ENCODE results near the gene MDGA2.

DNA sequence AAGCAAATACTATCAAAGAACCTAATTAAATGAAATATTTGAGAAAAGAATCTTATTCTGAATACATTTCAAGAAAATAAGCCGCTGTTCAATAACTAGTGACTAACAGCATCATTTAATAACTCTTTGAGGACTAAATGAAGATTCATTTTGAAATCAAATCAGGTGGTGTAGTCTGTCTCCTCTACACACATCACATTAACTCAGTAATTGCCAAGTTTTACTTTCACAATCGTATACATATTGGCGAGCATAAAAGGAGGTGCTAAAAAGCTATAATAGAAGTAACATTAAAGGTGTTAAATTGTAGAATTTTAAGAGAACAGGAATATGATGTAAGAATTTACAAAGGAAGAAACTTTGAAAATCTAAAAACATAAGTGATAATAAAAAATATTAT lies 185.1 kb downstream of the MDGA2 start:
- no peak for TF ChIP-seq POLR2AphosphoS5 (IDR thresholded peaks at IDR 0.05)
- TF ChIP-seq, protein P1, sequence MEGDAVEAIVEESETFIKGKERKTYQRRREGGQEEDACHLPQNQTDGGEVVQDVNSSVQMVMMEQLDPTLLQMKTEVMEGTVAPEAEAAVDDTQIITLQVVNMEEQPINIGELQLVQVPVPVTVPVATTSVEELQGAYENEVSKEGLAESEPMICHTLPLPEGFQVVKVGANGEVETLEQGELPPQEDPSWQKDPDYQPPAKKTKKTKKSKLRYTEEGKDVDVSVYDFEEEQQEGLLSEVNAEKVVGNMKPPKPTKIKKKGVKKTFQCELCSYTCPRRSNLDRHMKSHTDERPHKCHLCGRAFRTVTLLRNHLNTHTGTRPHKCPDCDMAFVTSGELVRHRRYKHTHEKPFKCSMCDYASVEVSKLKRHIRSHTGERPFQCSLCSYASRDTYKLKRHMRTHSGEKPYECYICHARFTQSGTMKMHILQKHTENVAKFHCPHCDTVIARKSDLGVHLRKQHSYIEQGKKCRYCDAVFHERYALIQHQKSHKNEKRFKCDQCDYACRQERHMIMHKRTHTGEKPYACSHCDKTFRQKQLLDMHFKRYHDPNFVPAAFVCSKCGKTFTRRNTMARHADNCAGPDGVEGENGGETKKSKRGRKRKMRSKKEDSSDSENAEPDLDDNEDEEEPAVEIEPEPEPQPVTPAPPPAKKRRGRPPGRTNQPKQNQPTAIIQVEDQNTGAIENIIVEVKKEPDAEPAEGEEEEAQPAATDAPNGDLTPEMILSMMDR (IDR thresholded peaks at IDR 0.05): no peak

Data from upper lobe of left lung (tissue), 4 donors.